HepG2 (cell line): ENCODE data around the gene CBX6. TPM values are rescaled to one million over a fixed set of nuclear protein-coding genes. Genes with fewer than 3 reads are reported as not detected.
A peak's percentile ranks its signal among the peaks of the same experiment; 100 is the strongest.

Experiments used
- ATAC-seq: fragments of 200-7000 bp; cut with Tn5 transposase; 3 replicates; pipeline ENCODE4 v1.9.1; 2020; ENCODE audit warnings: mild to moderate bottlenecking, moderate library complexity
- BruUV-seq: library from RNA; stranded (reverse); fragments of 400-500 nt; replicated peaks from 2 replicates; lab custom pipeline; 2021; lab: Mats Ljungman, UMichigan
- CTCF ChIA-PET: fragments of 300-600 bp; formaldehyde crosslinking; extraction: SDS; loops from one replicate; lab custom pipeline; 2021; ENCODE audit warnings: low total read pairs, inconsistent platforms, low intra/inter-chr PET ratio; lab: Yijun Ruan, JAX
- POLR2A ChIA-PET: fragments of 350-600 bp; sonication (Branson Sonifier 250); formaldehyde crosslinking; loops from one replicate; lab custom pipeline; 2020; ENCODE audit warnings: antibody characterized with exemption, inconsistent platforms; lab: Yijun Ruan, JAX
- DNase-seq: peaks from one replicate; pipeline ENCODE4 v3.0.0-alpha.2; 2015; ENCODE audit warnings: low spot score
- FAIRE-seq: peaks from 3 replicates; lab custom pipeline; 2011; peaks lifted over from hg19 to GRCh38; lab: Jason Lieb, UNC
- H2AFZ ChIP-seq: one replicate; pipeline ENCODE4 v1.6.1; 2011; ENCODE audit warnings: low read length, inconsistent platforms
- H3K27ac ChIP-seq: fragments of 300-600 bp; 3 replicates; pipeline ENCODE4 v1.8.0; 2011; ENCODE audit warnings: mixed run types, mild to moderate bottlenecking, mixed read lengths, low read length, inconsistent platforms; ENCODE audit not compliant: insufficient read depth; ENCODE audit errors: extremely low read length
- H3K27me3 ChIP-seq, 2 experiments: fragments of 200-600 bp in 1 of 2; 2 replicates in 1 of 2; 3 replicates in 1 of 2; pipeline versions ENCODE4 v1.6.0 to v1.8.0; 2011; ENCODE audit warnings: low read length in 2 of 2, mild to moderate bottlenecking in 2 of 2, moderate library complexity in 2 of 2, inconsistent platforms in 1 of 2; ENCODE audit not compliant: insufficient read depth in 2 of 2, control insufficient read depth in 1 of 2
- H3K36me3 ChIP-seq, 2 experiments: fragments of 200-600 bp in 1 of 2; replicated peaks in 1 of 2; 2 replicates in 1 of 2; 3 replicates in 1 of 2; pipeline versions ENCODE4 v1.5.1 to v1.8.0; 2011; ENCODE audit warnings: low read length in 2 of 2, inconsistent platforms in 1 of 2; ENCODE audit not compliant: insufficient read depth in 2 of 2, control insufficient read depth in 1 of 2
- H3K4me1 ChIP-seq: 2 replicates; pipeline ENCODE4 v1.5.1; 2012; ENCODE audit warnings: low read length, inconsistent platforms; ENCODE audit not compliant: insufficient read depth
- H3K4me2 ChIP-seq: 2 replicates; pipeline ENCODE4 v1.6.0; 2011; ENCODE audit warnings: low read depth, low read length, inconsistent platforms
- H3K4me3 ChIP-seq, 3 experiments: fragments of 200-600 bp in 1 of 3; sonication (generic), shearing (Covaris generic) in 1 of 3; replicated peaks in 1 of 3; 2 replicates each; pipeline ENCODE4 v1.5.1; 2011 to 2016; ENCODE audit warnings: low read length in 3 of 3, inconsistent platforms in 2 of 3, low read depth in 2 of 3, mild to moderate bottlenecking in 2 of 3, control low read depth in 1 of 3, mixed read lengths in 1 of 3; ENCODE audit not compliant: insufficient read depth in 1 of 3
- H3K79me2 ChIP-seq: one replicate; pipeline ENCODE4 v1.6.1; 2011; ENCODE audit warnings: low read length, inconsistent platforms; ENCODE audit not compliant: insufficient read depth
- H3K9ac ChIP-seq: 2 replicates; pipeline ENCODE4 v1.6.0; 2011; ENCODE audit warnings: mild to moderate bottlenecking, low read depth, low read length, inconsistent platforms; ENCODE audit not compliant: insufficient read depth
- H3K9me3 ChIP-seq: 2 replicates; pipeline ENCODE4 v1.5.1; 2012; ENCODE audit warnings: mild to moderate bottlenecking, low read length
- H4K20me1 ChIP-seq: 2 replicates; pipeline ENCODE4 v1.6.0; 2011; ENCODE audit warnings: inconsistent platforms, mild to moderate bottlenecking, low read length, moderate library complexity; ENCODE audit not compliant: insufficient read depth
- ATM ChIP-seq: fragments of 450-650 bp; IDR thresholded peaks from 2 replicates; pipeline ENCODE4 v1.7.1; 2017; ENCODE audit warnings: mild to moderate bottlenecking, borderline replicate concordance
- BCL3 ChIP-seq: sonication (generic); formaldehyde crosslinking; IDR thresholded peaks from 2 replicates; pipeline ENCODE4 v1.5.1; 2020; ENCODE audit warnings: mild to moderate bottlenecking, missing genetic modification reagents, moderate library complexity
- EP300 ChIP-seq, 3 experiments: sonication (generic) in 1 of 3; formaldehyde crosslinking in 1 of 3; IDR thresholded peaks; 2 replicates each; pipeline versions ENCODE4 v1.5.1 to v1.6.1; 2011 to 2020; ENCODE audit warnings: low read depth in 2 of 3, low read length in 2 of 3, borderline replicate concordance in 1 of 3, improper control_type of control experiment in 1 of 3, mild to moderate bottlenecking in 1 of 3, missing genetic modification reagents in 1 of 3, moderate library complexity in 1 of 3
- GATAD1 ChIP-seq: IDR thresholded peaks from 2 replicates; pipeline ENCODE4 v1.6.1; 2016; ENCODE audit warnings: missing genetic modification reagents, missing compliant biosample characterization
- HOXD1 ChIP-seq: sonication (generic); formaldehyde crosslinking; IDR thresholded peaks from 2 replicates; pipeline ENCODE4 v1.5.0; 2020; ENCODE audit warnings: missing genetic modification reagents
- KLF12 ChIP-seq: sonication (generic); formaldehyde crosslinking; IDR thresholded peaks from 2 replicates; pipeline ENCODE4 v1.4.0; 2020; ENCODE audit warnings: missing genetic modification reagents, borderline replicate concordance
- KLF15 ChIP-seq: sonication (generic); formaldehyde crosslinking; IDR thresholded peaks from 2 replicates; pipeline ENCODE4 v1.8.1; 2023; ENCODE audit warnings: borderline replicate concordance, mild to moderate bottlenecking, inconsistent platforms, missing genetic modification reagents, mixed read lengths
- MTA1 ChIP-seq: sonication (generic); formaldehyde crosslinking; IDR thresholded peaks from 2 replicates; pipeline ENCODE4 v1.4.0; 2020; ENCODE audit warnings: missing genetic modification reagents, mild to moderate bottlenecking, borderline replicate concordance
- PAXIP1 ChIP-seq: sonication (generic); formaldehyde crosslinking; conservative IDR thresholded peaks from 2 replicates; pipeline ENCODE4 v1.4.0; 2020; ENCODE audit warnings: mild to moderate bottlenecking, missing genetic modification reagents, moderate library complexity
- STAT5B ChIP-seq: sonication (generic); formaldehyde crosslinking; IDR thresholded peaks from 2 replicates; pipeline ENCODE4 v1.4.0; 2020; ENCODE audit warnings: missing genetic modification reagents
- TARDBP ChIP-seq: sonication (generic); formaldehyde crosslinking; IDR thresholded peaks from 2 replicates; pipeline ENCODE4 v1.8.0; 2022; ENCODE audit warnings: mild to moderate bottlenecking, missing genetic modification reagents
- ZFP36L2 ChIP-seq: sonication (generic); formaldehyde crosslinking; IDR thresholded peaks from 2 replicates; pipeline ENCODE4 v1.4.0; 2020; ENCODE audit warnings: missing genetic modification reagents
- ZNF101 ChIP-seq: sonication (generic); formaldehyde crosslinking; IDR thresholded peaks from 2 replicates; pipeline ENCODE4 v1.4.0; 2020; ENCODE audit warnings: mild to moderate bottlenecking, low read depth, missing genetic modification reagents, borderline replicate concordance
- ZNF280B ChIP-seq: sonication (generic); formaldehyde crosslinking; IDR thresholded peaks from 2 replicates; pipeline ENCODE4 v1.5.0; 2020; ENCODE audit warnings: missing genetic modification reagents, mild to moderate bottlenecking, borderline replicate concordance
- ZNF570 ChIP-seq: sonication (generic); formaldehyde crosslinking; IDR thresholded peaks from 2 replicates; pipeline ENCODE4 v1.4.0; 2020; ENCODE audit warnings: mild to moderate bottlenecking, missing genetic modification reagents, borderline replicate concordance
- ZNF761 ChIP-seq: sonication (generic); formaldehyde crosslinking; conservative IDR thresholded peaks from 2 replicates; pipeline ENCODE4 v1.4.0; 2020; ENCODE audit warnings: mild to moderate bottlenecking, missing genetic modification reagents
- ZSCAN31 ChIP-seq: sonication (generic); formaldehyde crosslinking; IDR thresholded peaks from 2 replicates; pipeline ENCODE4 v1.5.0; 2020; ENCODE audit warnings: low read depth, mild to moderate bottlenecking, missing genetic modification reagents
- WGBS: methylation state at CpG from one replicate; pipeline ENCODE4 v1.1.6; 2017; ENCODE audit warnings: low lambda C conversion rate; 5-methylcytosine and 5-hydroxymethylcytosine counted together
- in situ Hi-C: cut with HindIII; loops from 2 replicates; pipeline ENCODE4 v1.10.0; 2017; ENCODE audit warnings: low pct_unique_long_range_greater_than_20kb; ENCODE audit not compliant: extremely low pct_ligation_motif_present
- intact Hi-C: fragments of 100-400 bp; cut with micrococcal nuclease; formaldehyde crosslinking; loops from one replicate; pipeline ENCODE4 v1.10.0; 2022; ENCODE audit not compliant: unreplicated experiment
- polyA plus RNA-seq, 8 experiments: library from polyadenylated mRNA; depleted of rRNA in 3 of 8; stranded (reverse) in 7 of 8; unstranded in 1 of 8; fragments of >200 nt; fragmentation: Illumina TruSeq in 4 of 8; extraction: Trizol in 4 of 8; gene quantifications; 2 replicates each; pipeline versions ENCODE4 v1.2.1 to v1.2.3, GENCODE V29; 2011 to 2016; ENCODE audit warnings: low read depth in 4 of 8, missing spikeins in 1 of 8, mixed read lengths in 1 of 8; ENCODE audit not compliant: insufficient read depth in 1 of 8
- total RNA-seq, 5 experiments: library from RNA; depleted of rRNA; stranded (reverse); fragments of >200 nt; fragmentation: Illumina TruSeq; extraction: Trizol; gene quantifications; 2 replicates each; pipeline ENCODE4 v1.2.3, GENCODE V29; 2016; ENCODE audit warnings: low read depth in 1 of 5

The CBX6 gene
- total and polyA plus RNA-seq, 2 of the 13 experiments (the other 11 are each of a cell fraction or from before 2014, with no cell fraction given): 1.7 to 6.5 TPM

GRCh38 chr22:38842512-38843200 is 29.4 kb downstream of the CBX6 start:
- intact Hi-C loops: loop anchor here (10.0 kb wide), 1 partner anchor 78 kb away; no protein-coding TSS in a partner anchor
- Histone ChIP-seq H4K20me1 (no peaks in the 10 kb centered on the region), H3K9me3 (no peaks in the 10 kb centered on the region), H2AFZ (no peak overlapping the region), H3K27me3 (peaks cover 0 to 4% of the 10 kb centered on the region in 2 experiments; a peak in 2 of 5 replicates), H3K27ac (peak overlapping the region; percentile 9), H3K4me1 (peaks cover 72% of the 10 kb centered on the region), H3K4me2 (peak overlapping the region; percentile 74), H3K36me3 (no peaks in the 10 kb centered on the region), H3K4me3 (peak overlapping the region; percentile 32 to 83 (median 45)), H3K9ac (peak overlapping the region; percentile 67), H3K79me2 (no peaks in the 10 kb centered on the region)
- FAIRE-seq (no peak), ATAC-seq (no peak), DNase-seq (no peak)
- 41% methylated on average over 18 of the region's 34 CpGs for WGBS
- POLR2A ChIA-PET: interaction anchor here (0.6 to 1.2 kb wide), 5 partner anchors 20 to 161 kb away, joined by 3 read pairs; partner anchors contain the start of genes GTPBP1 and TOMM22
- CTCF ChIA-PET: interaction anchor here (2.1 kb wide), 1 partner anchor 74 kb away, joined by 9 read pairs; no protein-coding TSS in a partner anchor
- BruUV-seq: TSS peak; percentile 62
- in situ Hi-C loops: no loop called here
- TF ChIP-seq TARDBP: no peak
- no peak for TF ChIP-seq BCL3
- TF ChIP-seq HOXD1 (CRISPR knock-in tag): no peak
- no peak for TF ChIP-seq ZNF280B
- no peak for TF ChIP-seq KLF12 (CRISPR knock-in tag)
- TF ChIP-seq ZFP36L2 (CRISPR knock-in tag): no peak
- no peak for TF ChIP-seq ATM
- peak; percentile 31; the same call in 1 of the 2 replicates for TF ChIP-seq MTA1 (CRISPR knock-in tag)
- no peak for TF ChIP-seq GATAD1 (CRISPR knock-in tag)
- no peak for TF ChIP-seq PAXIP1 (CRISPR knock-in tag)
- no peak for TF ChIP-seq ZSCAN31 (CRISPR knock-in tag)
- no peak for TF ChIP-seq STAT5B (CRISPR knock-in tag)
- no peak for TF ChIP-seq EP300 (IDR thresholded peaks at IDR 0.05; ENCODE audit: low read depth in 2 of 2, low read length in 2 of 2)
- no peak for TF ChIP-seq EP300 (CRISPR knock-in tag; IDR thresholded peaks at IDR 0.05; ENCODE audit: borderline replicate concordance)
- TF ChIP-seq ZNF101 (CRISPR knock-in tag): no peak
- TF ChIP-seq ZNF570 (CRISPR knock-in tag): no peak
- no peak for TF ChIP-seq ZNF761 (CRISPR knock-in tag)
- no peak for TF ChIP-seq KLF15
